SK-N-SH (cell line): ENCODE data around the gene PHAX. TPM values are rescaled to one million over a fixed set of nuclear protein-coding genes. Genes with fewer than 3 reads are reported as not detected.

Experiments
- CTCF ChIA-PET: fragments of 300-600, 350-600 bp; formaldehyde crosslinking; extraction: SDS; loops from one replicate; lab custom pipeline; 2021; lab: Yijun Ruan, JAX
- POLR2A ChIA-PET: fragments of 350-600 bp; sonication (Branson Sonifier 250); formaldehyde crosslinking; extraction: SDS; loops from one replicate; lab custom pipeline; 2020; ENCODE audit warnings: antibody characterized with exemption, inconsistent platforms; lab: Yijun Ruan, JAX
- DNase-seq: peaks from one replicate; pipeline ENCODE4 v3.0.0; 2012
- H2AFZ ChIP-seq: fragments of 200-600 bp; sonication (generic); 2 replicates; pipeline ENCODE4 v1.8.1; 2016; ENCODE audit warnings: antibody characterized with exemption, mild to moderate bottlenecking, low read depth
- H3F3A ChIP-seq: fragments of 200-600 bp; sonication (generic); replicated peaks from 2 replicates; pipeline ENCODE3; 2016; ENCODE audit warnings: antibody characterized with exemption, mild to moderate bottlenecking; ENCODE audit not compliant: insufficient read depth
- H3K27ac ChIP-seq, 2 experiments: fragments of 200-500 bp in 1 of 2; fragments of 200-600 bp in 1 of 2; sonication (Bioruptor generic) in 1 of 2; sonication (generic), shearing (Covaris generic) in 1 of 2; 2 replicates each; pipeline versions ENCODE4 v1.5.1 to v1.6.1; 2014 to 2016; ENCODE audit warnings: low read depth in 2 of 2, inconsistent platforms in 1 of 2, low read length in 1 of 2, mild to moderate bottlenecking in 1 of 2, mixed read lengths in 1 of 2
- H3K27me3 ChIP-seq: fragments of 200-600 bp; sonication (generic), shearing (Covaris generic); 2 replicates; pipeline ENCODE4 v1.6.1; 2016; ENCODE audit warnings: mixed run types; ENCODE audit not compliant: insufficient read depth
- H3K36me3 ChIP-seq, 2 experiments: fragments of 200-500 bp in 1 of 2; fragments of 200-600 bp in 1 of 2; sonication (Bioruptor generic) in 1 of 2; sonication (generic) in 1 of 2; replicated peaks in 1 of 2; 2 replicates each; pipeline versions ENCODE3 to v1.5.1; 2014 to 2016; ENCODE audit warnings: low read length in 1 of 2, mild to moderate bottlenecking in 1 of 2; ENCODE audit not compliant: insufficient read depth in 2 of 2, control insufficient read depth in 1 of 2
- H3K4me1 ChIP-seq, 2 experiments: fragments of 200-500 bp in 1 of 2; fragments of 200-600 bp in 1 of 2; sonication (Bioruptor generic) in 1 of 2; sonication (generic), shearing (Covaris generic) in 1 of 2; 2 replicates each; pipeline versions ENCODE4 v1.5.1 to v1.6.1; 2014 to 2016; ENCODE audit warnings: low read depth in 1 of 2, low read length in 1 of 2, mixed run types in 1 of 2; ENCODE audit not compliant: insufficient read depth in 2 of 2, control insufficient read depth in 1 of 2
- H3K4me2 ChIP-seq: fragments of 200-600 bp; sonication (generic), shearing (Covaris generic); 2 replicates; pipeline ENCODE4 v1.6.1; 2017; ENCODE audit warnings: mixed run types
- H3K4me3 ChIP-seq, 2 experiments: fragments of 200-500 bp in 1 of 2; fragments of 200-600 bp in 1 of 2; sonication (Bioruptor generic) in 1 of 2; sonication (generic), shearing (Covaris generic) in 1 of 2; 2 replicates each; pipeline versions ENCODE4 v1.5.1 to v1.8.1; 2014 to 2016; ENCODE audit warnings: low read depth in 2 of 2, inconsistent platforms in 1 of 2, low read length in 1 of 2, mild to moderate bottlenecking in 1 of 2, mixed read lengths in 1 of 2, moderate library complexity in 1 of 2
- H3K79me2 ChIP-seq: fragments of 200-600 bp; sonication (generic); 2 replicates; pipeline ENCODE4 v1.8.1; 2017; ENCODE audit warnings: mild to moderate bottlenecking; ENCODE audit not compliant: insufficient read depth
- H3K9ac ChIP-seq: fragments of 200-600 bp; sonication (generic); 2 replicates; pipeline ENCODE4 v1.6.1; 2017; ENCODE audit warnings: mixed run types
- H3K9me2 ChIP-seq: fragments of 200-600 bp; sonication (generic); 2 replicates; pipeline ENCODE4 v1.6.1; 2017; ENCODE audit warnings: mixed run types
- H3K9me3 ChIP-seq: fragments of 200-600 bp; sonication (generic); 2 replicates; pipeline ENCODE4 v1.6.1; 2017; ENCODE audit warnings: mixed run types, mild to moderate bottlenecking, moderate library complexity
- H4K20me1 ChIP-seq: fragments of 200-600 bp; sonication (generic); 2 replicates; pipeline ENCODE4 v1.6.1; 2017; ENCODE audit warnings: mild to moderate bottlenecking, mixed run types; ENCODE audit not compliant: insufficient read depth
- ELF1 ChIP-seq: IDR thresholded peaks from 2 replicates; pipeline ENCODE4 v1.4.0; 2012
- EP300 ChIP-seq, 2 experiments: IDR thresholded peaks; 2 replicates each; pipeline versions ENCODE4 v1.4.0 to v1.6.1; 2012; ENCODE audit warnings: borderline replicate concordance in 1 of 2, low read depth in 1 of 2, low read length in 1 of 2
- FOXJ3 ChIP-seq: sonication (generic); formaldehyde crosslinking; IDR thresholded peaks from 2 replicates; pipeline ENCODE4 v1.5.1; 2020; ENCODE audit warnings: mild to moderate bottlenecking, missing genetic modification reagents
- FOXM1 ChIP-seq: IDR thresholded peaks from 2 replicates; pipeline ENCODE4 v1.4.0; 2012; ENCODE audit warnings: low read depth, mild to moderate bottlenecking
- JUND ChIP-seq: IDR thresholded peaks from 2 replicates; pipeline ENCODE4 v1.4.0; 2012
- NFIC ChIP-seq: IDR thresholded peaks from 2 replicates; pipeline ENCODE4 v1.4.0; 2012; ENCODE audit warnings: borderline replicate concordance
- NRF1 ChIP-seq: IDR thresholded peaks from 2 replicates; pipeline ENCODE4 v1.6.1; 2012; ENCODE audit warnings: low read depth, mild to moderate bottlenecking, low read length
- RAD21 ChIP-seq: IDR thresholded peaks from 2 replicates; pipeline ENCODE4 v1.6.1; 2012; ENCODE audit warnings: mild to moderate bottlenecking, low read length
- RCOR1 ChIP-seq: fragments of 150-350 bp; IDR thresholded peaks from 2 replicates; pipeline ENCODE4 v1.6.1; 2017; ENCODE audit warnings: antibody characterized with exemption, low read length
- RXRA ChIP-seq: IDR thresholded peaks from 2 replicates; pipeline ENCODE4 v1.4.0; 2012; ENCODE audit warnings: low read depth, mild to moderate bottlenecking, borderline replicate concordance
- SMC3 ChIP-seq: IDR thresholded peaks from 2 replicates; pipeline ENCODE4 v1.6.1; 2012; ENCODE audit warnings: low read depth, low read length, improper control_type of control experiment
- TAF1 ChIP-seq: IDR thresholded peaks from 2 replicates; pipeline ENCODE4 v1.6.1; 2012; ENCODE audit warnings: low read depth, mild to moderate bottlenecking, low read length, moderate library complexity, borderline replicate concordance
- TEAD4 ChIP-seq: IDR thresholded peaks from 2 replicates; pipeline ENCODE4 v1.4.0; 2012; ENCODE audit warnings: mild to moderate bottlenecking, borderline replicate concordance; ENCODE audit not compliant: insufficient read depth
- YY1 ChIP-seq: IDR thresholded peaks from 2 replicates; pipeline ENCODE4 v1.4.0; 2012; ENCODE audit warnings: low read depth, mild to moderate bottlenecking
- WGBS: methylation state at CpG from one replicate; pipeline ENCODE4 v1.1.6; 2017; ENCODE audit warnings: low lambda C conversion rate; 5-methylcytosine and 5-hydroxymethylcytosine counted together
- polyA plus RNA-seq, 3 experiments: library from polyadenylated mRNA; depleted of rRNA; stranded (reverse); fragments of >200 nt; gene quantifications; 2 replicates each; pipeline ENCODE4 v1.2.3, GENCODE V29; 2012
- TF ChIP-seq, protein P1 (sequence below): IDR thresholded peaks from 2 replicates; pipeline ENCODE4 v1.4.0; 2012; ENCODE audit warnings: low read depth
- TF ChIP-seq, protein P2 (sequence below): IDR thresholded peaks from 2 replicates; pipeline ENCODE4 v1.4.0; 2012; ENCODE audit warnings: low read depth, borderline replicate concordance
- TF ChIP-seq, protein P3 (sequence below): IDR thresholded peaks from 2 replicates; pipeline ENCODE4; 2012
- TF ChIP-seq, protein P4 (sequence below): IDR thresholded peaks from 2 replicates; pipeline ENCODE4 v1.4.0; 2012; ENCODE audit warnings: low read depth, borderline replicate concordance

The PHAX gene
- polyA plus RNA-seq, 1 of the 3 experiments (the other 2 are of a cell fraction) = 25.1 TPM

DNA sequence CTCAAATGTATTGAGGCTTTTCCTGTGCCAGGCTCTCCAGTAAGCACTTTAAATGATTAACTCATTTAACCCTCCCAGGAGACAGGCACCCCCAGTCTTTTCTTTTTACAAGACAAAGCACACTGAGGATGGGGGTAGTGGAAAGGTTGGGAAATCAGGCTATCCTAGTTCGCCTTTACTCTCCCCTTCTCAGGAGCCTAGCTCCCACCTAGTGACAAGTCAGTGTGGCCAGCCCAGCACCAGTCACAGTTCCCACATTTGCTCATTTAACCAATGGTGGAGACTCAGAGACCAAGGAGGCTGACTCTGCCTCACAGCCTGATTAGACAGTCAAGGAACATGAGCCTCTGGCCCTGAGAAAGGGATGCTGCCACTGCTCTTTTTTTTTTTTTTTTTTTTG, 9.2 kb upstream of the PHAX start:
- WGBS = 60% methylated on average over 1 of the region's 1 CpG

DNA sequence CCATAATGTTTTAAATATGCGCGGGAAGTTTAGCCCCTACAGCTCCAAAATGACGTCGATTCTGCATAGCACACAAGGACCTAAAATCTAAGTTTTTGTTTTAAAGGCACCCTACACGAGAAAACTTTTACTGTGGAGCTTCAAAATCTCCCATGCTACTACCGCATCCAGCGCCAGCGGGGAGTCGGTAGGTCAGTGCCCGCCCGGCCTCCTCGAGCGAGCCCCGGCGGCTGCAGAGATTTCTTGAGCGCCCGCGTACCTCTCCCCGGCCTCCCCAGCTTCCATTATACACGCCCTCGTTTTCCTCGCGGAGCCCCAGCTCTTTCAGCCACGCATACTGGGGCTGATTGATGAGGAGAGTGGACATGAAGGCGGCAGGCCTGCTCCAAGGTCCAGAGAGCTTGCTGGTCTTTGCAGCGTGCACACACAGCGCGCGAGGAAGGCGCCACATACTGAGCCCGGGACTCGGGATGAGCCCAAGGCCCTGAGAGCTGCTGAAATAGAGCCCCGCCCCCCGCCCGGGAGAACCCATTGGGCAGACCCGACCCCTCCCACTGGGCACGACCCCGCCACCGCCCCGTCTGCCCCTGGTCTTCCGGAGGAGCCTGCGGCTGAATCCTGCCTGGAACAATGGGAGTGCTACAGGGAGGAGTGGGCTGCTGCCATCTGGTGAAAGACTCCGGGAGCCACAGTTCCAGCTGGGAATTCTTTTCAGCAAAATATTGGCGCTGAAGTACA, 5.8 kb upstream of the PHAX start, which contains the start of gene ALDH7A1:
ALDH7A1 (minus strand) TSS at position 472 of the 738 bp plus-strand sequence; CDS start at position 451, 21 bp downstream.
- POLR2A ChIA-PET = interaction anchor here (1.4 kb wide), 1 partner anchor 183 kb away, joined by 5 read pairs; no protein-coding TSS in a partner anchor
- TF ChIP-seq RXRA = 0 out of 2 replicates have a peak, but pooled peaks have one; percentile 9
- no peak for TF ChIP-seq EP300 (IDR thresholded peaks at IDR 0.05; ENCODE audit: borderline replicate concordance in 1 of 2, low read depth in 1 of 2, low read length in 1 of 2)
- no peak for TF ChIP-seq ELF1
- no peak for TF ChIP-seq FOXM1
- TF ChIP-seq YY1 = peak; percentile 33; the same call in 1 of the 2 replicates
- no peak for TF ChIP-seq TEAD4
- TF ChIP-seq JUND = no peak
- peak; percentile 66 for TF ChIP-seq RAD21
- TF ChIP-seq SMC3 = peak; percentile 52
- TF ChIP-seq, protein P1, sequence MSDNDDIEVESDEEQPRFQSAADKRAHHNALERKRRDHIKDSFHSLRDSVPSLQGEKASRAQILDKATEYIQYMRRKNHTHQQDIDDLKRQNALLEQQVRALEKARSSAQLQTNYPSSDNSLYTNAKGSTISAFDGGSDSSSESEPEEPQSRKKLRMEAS = peak; percentile 80; the same call in 1 of the 2 replicates
- TF ChIP-seq, protein P2, sequence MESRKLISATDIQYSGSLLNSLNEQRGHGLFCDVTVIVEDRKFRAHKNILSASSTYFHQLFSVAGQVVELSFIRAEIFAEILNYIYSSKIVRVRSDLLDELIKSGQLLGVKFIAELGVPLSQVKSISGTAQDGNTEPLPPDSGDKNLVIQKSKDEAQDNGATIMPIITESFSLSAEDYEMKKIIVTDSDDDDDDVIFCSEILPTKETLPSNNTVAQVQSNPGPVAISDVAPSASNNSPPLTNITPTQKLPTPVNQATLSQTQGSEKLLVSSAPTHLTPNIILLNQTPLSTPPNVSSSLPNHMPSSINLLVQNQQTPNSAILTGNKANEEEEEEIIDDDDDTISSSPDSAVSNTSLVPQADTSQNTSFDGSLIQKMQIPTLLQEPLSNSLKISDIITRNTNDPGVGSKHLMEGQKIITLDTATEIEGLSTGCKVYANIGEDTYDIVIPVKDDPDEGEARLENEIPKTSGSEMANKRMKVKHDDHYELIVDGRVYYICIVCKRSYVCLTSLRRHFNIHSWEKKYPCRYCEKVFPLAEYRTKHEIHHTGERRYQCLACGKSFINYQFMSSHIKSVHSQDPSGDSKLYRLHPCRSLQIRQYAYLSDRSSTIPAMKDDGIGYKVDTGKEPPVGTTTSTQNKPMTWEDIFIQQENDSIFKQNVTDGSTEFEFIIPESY = no peak

More for the DNA sequence above, 9.2 kb upstream of the PHAX start:
- ChIA-PET POLR2A (no interaction called here), CTCF (interaction anchor here (2.2 kb wide), 1 partner anchor 9 kb away, joined by 8 read pairs; the partner anchor contains the start of gene PHAX)
- Histone ChIP-seq H3K36me3 (peaks cover 0 to 4% of the 10 kb centered on the region in 2 experiments), H3K4me1 (no peaks in the 10 kb centered on the region; a peak in 1 of 4 replicates), H3K9me3 (no peaks in the 10 kb centered on the region), H3K9me2 (no peaks in the 10 kb centered on the region), H3K4me3 (no peak overlapping the region), H3K27ac (no peak overlapping the region), H2AFZ (no peak overlapping the region), H3F3A (peaks cover 4% of the 10 kb centered on the region), H3K79me2 (peaks cover 21% of the 10 kb centered on the region), H4K20me1 (no peaks in the 10 kb centered on the region), H3K4me2 (no peak overlapping the region), H3K27me3 (no peaks in the 10 kb centered on the region), H3K9ac (no peak overlapping the region)
- TF ChIP-seq NFIC (no peak), RCOR1 (no peak), EP300 (IDR thresholded peaks at IDR 0.05; ENCODE audit: borderline replicate concordance in 1 of 2, low read depth in 1 of 2, low read length in 1 of 2) (no peak), TAF1 (no peak), FOXJ3 (CRISPR knock-in tag) (no peak), RAD21 (no peak), NRF1 (no peak)
- TF ChIP-seq, protein P3, sequence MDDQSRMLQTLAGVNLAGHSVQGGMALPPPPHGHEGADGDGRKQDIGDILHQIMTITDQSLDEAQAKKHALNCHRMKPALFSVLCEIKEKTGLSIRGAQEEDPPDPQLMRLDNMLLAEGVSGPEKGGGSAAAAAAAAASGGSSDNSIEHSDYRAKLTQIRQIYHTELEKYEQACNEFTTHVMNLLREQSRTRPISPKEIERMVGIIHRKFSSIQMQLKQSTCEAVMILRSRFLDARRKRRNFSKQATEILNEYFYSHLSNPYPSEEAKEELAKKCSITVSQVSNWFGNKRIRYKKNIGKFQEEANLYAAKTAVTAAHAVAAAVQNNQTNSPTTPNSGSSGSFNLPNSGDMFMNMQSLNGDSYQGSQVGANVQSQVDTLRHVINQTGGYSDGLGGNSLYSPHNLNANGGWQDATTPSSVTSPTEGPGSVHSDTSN = no peak
- TF ChIP-seq, protein P2 = no peak
- TF ChIP-seq, protein P1 = no peak
- TF ChIP-seq, protein P4, sequence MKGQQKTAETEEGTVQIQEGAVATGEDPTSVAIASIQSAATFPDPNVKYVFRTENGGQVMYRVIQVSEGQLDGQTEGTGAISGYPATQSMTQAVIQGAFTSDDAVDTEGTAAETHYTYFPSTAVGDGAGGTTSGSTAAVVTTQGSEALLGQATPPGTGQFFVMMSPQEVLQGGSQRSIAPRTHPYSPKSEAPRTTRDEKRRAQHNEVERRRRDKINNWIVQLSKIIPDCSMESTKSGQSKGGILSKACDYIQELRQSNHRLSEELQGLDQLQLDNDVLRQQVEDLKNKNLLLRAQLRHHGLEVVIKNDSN = no peak
- DNase-seq = no peak

More for the DNA sequence above, 5.8 kb upstream of the PHAX start, which contains the start of gene ALDH7A1:
- H3K9me3 ChIP-seq = no peaks in the 10 kb centered on the region
- H3F3A ChIP-seq = peaks cover 4% of the 10 kb centered on the region
- no peaks in the 10 kb centered on the region for H4K20me1 ChIP-seq
- H3K4me2 ChIP-seq = peak within 1 kb of the TSS; percentile 46
- H3K9me2 ChIP-seq = no peaks in the 10 kb centered on the region
- H3K4me1 ChIP-seq = no peaks in the 10 kb centered on the region; a peak in 1 of 4 replicates
- H3K27ac ChIP-seq = peak within 1 kb of the TSS; percentile 78 to 84
- H3K36me3 ChIP-seq = peaks cover 0 to 4% of the 10 kb centered on the region in 2 experiments
- peak within 1 kb of the TSS; percentile 68 for H3K9ac ChIP-seq
- 39% methylated on average over 32 of the region's 44 CpGs for WGBS
- DNase-seq = peak; percentile 93
- H3K4me3 ChIP-seq = peak within 1 kb of the TSS; percentile 51 to 64
- H2AFZ ChIP-seq = peak within 1 kb of the TSS; percentile 80
- CTCF ChIA-PET = interaction anchor here (0.6 to 2.1 kb wide), 13 partner anchors 9 to 331 kb away, joined by 3 to 8 read pairs (median 3); no protein-coding TSS in a partner anchor
- peaks cover 21% of the 10 kb centered on the region for H3K79me2 ChIP-seq
- no peaks in the 10 kb centered on the region for H3K27me3 ChIP-seq
